MM.1S (cell line): ENCODE results near the gene ENOSF1.

ENCODE experiments used
- DNase-seq: peaks from one replicate; pipeline ENCODE4 v3.0.0-alpha.2; 2015
- H2AFZ ChIP-seq: fragments of 300-600 bp; sonication (generic); 2 replicates; pipeline ENCODE4 v1.6.0; 2016; ENCODE audit warnings: antibody characterized with exemption, low read length
- H3F3A ChIP-seq: fragments of 300-600 bp; sonication (generic); 2 replicates; pipeline ENCODE4 v1.6.1; 2016; ENCODE audit warnings: mild to moderate bottlenecking, antibody characterized with exemption, low read length, moderate library complexity, mixed read lengths; ENCODE audit not compliant: insufficient read depth
- H3K27ac ChIP-seq: fragments of 300-600 bp; sonication (generic); 2 replicates; pipeline ENCODE4 v1.5.1; 2016; ENCODE audit warnings: mild to moderate bottlenecking, low read length
- H3K27me3 ChIP-seq: fragments of 300-600 bp; sonication (generic); replicated peaks from 2 replicates; pipeline ENCODE4 v1.6.0; 2016; ENCODE audit warnings: low read length; ENCODE audit not compliant: insufficient read depth
- H3K36me3 ChIP-seq: fragments of 300-600 bp; sonication (generic); replicated peaks from 2 replicates; pipeline ENCODE4 v1.6.1; 2016; ENCODE audit warnings: mild to moderate bottlenecking, low read length, mixed read lengths; ENCODE audit not compliant: insufficient read depth
- H3K4me1 ChIP-seq: fragments of 300-600 bp; sonication (generic); 2 replicates; pipeline ENCODE4 v1.6.1; 2016; ENCODE audit warnings: low read length, mixed read lengths
- H3K4me2 ChIP-seq: fragments of 300-600 bp; sonication (generic); 2 replicates; pipeline ENCODE4 v1.6.0; 2016; ENCODE audit warnings: low read depth, low read length
- H3K4me3 ChIP-seq: fragments of 300-600 bp; sonication (generic); 2 replicates; pipeline ENCODE4 v1.5.1; 2016; ENCODE audit warnings: low read length, mixed read lengths
- H3K79me2 ChIP-seq: fragments of 300-600 bp; sonication (generic); 2 replicates; pipeline ENCODE4 v1.6.1; 2016; ENCODE audit warnings: mixed run types, low read length, mixed read lengths
- H3K9ac ChIP-seq: fragments of 300-600 bp; sonication (generic); 2 replicates; pipeline ENCODE4 v1.6.1; 2016; ENCODE audit warnings: low read length, mixed read lengths
- H3K9me2 ChIP-seq: fragments of 300-600 bp; sonication (generic); replicated peaks from 2 replicates; pipeline ENCODE4 v1.6.1; 2016; ENCODE audit warnings: mild to moderate bottlenecking, low read length, mixed read lengths; ENCODE audit not compliant: insufficient read depth
- H3K9me3 ChIP-seq: fragments of 300-600 bp; sonication (generic); replicated peaks from 2 replicates; pipeline ENCODE4 v1.6.1; 2016; ENCODE audit warnings: mild to moderate bottlenecking, low read length, mixed read lengths; ENCODE audit not compliant: insufficient read depth
- H4K20me1 ChIP-seq: fragments of 300-600 bp; sonication (generic); 2 replicates; pipeline ENCODE4 v1.6.1; 2016; ENCODE audit warnings: mild to moderate bottlenecking, low read length, moderate library complexity, mixed read lengths; ENCODE audit not compliant: insufficient read depth
- CTCF ChIP-seq: fragments of 300-600 bp; sonication (generic); IDR thresholded peaks from 2 replicates; pipeline ENCODE4 v1.5.1; 2016; ENCODE audit warnings: antibody characterized with exemption, low read length, mixed read lengths
- EZH2 ChIP-seq: fragments of 300-600 bp; sonication (generic); optimal IDR thresholded peaks from 2 replicates; pipeline ENCODE3; 2017; ENCODE audit warnings: low read depth, mild to moderate bottlenecking, antibody characterized with exemption, low read length, mixed read lengths
- EZH2phosphoT487 ChIP-seq: fragments of 300-600 bp; sonication (generic); IDR thresholded peaks from 2 replicates; pipeline ENCODE4 v1.6.1; 2018; ENCODE audit warnings: antibody characterized with exemption, low read length

ENOSF1 gene

GRCh38 chr18:631560-631959 lies 80.9 kb downstream of the ENOSF1 start:
- Histone ChIP-seq H3K9me2 (no peaks in the 10 kb centered on the region), H3K9ac (no peak overlapping the region)
- TF ChIP-seq EZH2phosphoT487 = no peak
- TF ChIP-seq CTCF = no peak
- TF ChIP-seq EZH2 = no peak

GRCh38 chr18:629269-630150 lies 82.9 kb downstream of the ENOSF1 start:
- Histone ChIP-seq H3K9me2 (no peaks in the 10 kb centered on the region), H3K36me3 (no peaks in the 10 kb centered on the region), H3F3A (no peaks in the 10 kb centered on the region), H3K9ac (no peak overlapping the region), H3K4me2 (no peak overlapping the region), H4K20me1 (no peaks in the 10 kb centered on the region), H3K27ac (no peak overlapping the region), H2AFZ (no peak overlapping the region), H3K9me3 (no peaks in the 10 kb centered on the region), H3K27me3 (no peaks in the 10 kb centered on the region), H3K4me3 (no peak overlapping the region), H3K4me1 (no peaks in the 10 kb centered on the region), H3K79me2 (no peaks in the 10 kb centered on the region)
- no peak for TF ChIP-seq EZH2
- peak; percentile 19; the same call in 1 of the 2 replicates for TF ChIP-seq CTCF
- TF ChIP-seq EZH2phosphoT487 = no peak
- no peak for DNase-seq

More at GRCh38 chr18:631560-631959, 80.9 kb downstream of the ENOSF1 start:
- Histone ChIP-seq H3K4me2 (no peak overlapping the region), H3K4me1 (no peaks in the 10 kb centered on the region), H2AFZ (no peak overlapping the region), H4K20me1 (no peaks in the 10 kb centered on the region), H3F3A (no peaks in the 10 kb centered on the region), H3K4me3 (no peak overlapping the region), H3K9me3 (no peaks in the 10 kb centered on the region), H3K27me3 (no peaks in the 10 kb centered on the region), H3K36me3 (no peaks in the 10 kb centered on the region), H3K79me2 (no peaks in the 10 kb centered on the region), H3K27ac (no peak overlapping the region)
- no peak for DNase-seq

GRCh38 chr18:627231-627630 lies 85.2 kb downstream of the ENOSF1 start:
- Histone ChIP-seq H2AFZ (no peak overlapping the region), H3K4me1 (no peaks in the 10 kb centered on the region), H3K27me3 (no peaks in the 10 kb centered on the region), H3K4me2 (no peak overlapping the region), H3K9me2 (no peaks in the 10 kb centered on the region), H3K36me3 (no peaks in the 10 kb centered on the region), H3K79me2 (no peaks in the 10 kb centered on the region), H3K4me3 (no peak overlapping the region), H3K9me3 (no peaks in the 10 kb centered on the region), H3F3A (no peaks in the 10 kb centered on the region), H4K20me1 (no peaks in the 10 kb centered on the region), H3K27ac (no peak overlapping the region), H3K9ac (no peak overlapping the region)
- TF ChIP-seq EZH2phosphoT487 = no peak
- TF ChIP-seq EZH2 = no peak
- TF ChIP-seq CTCF = no peak
- no peak for DNase-seq
